ENCODE data around the gene KCNK6. TPM values are rescaled to one million over a fixed set of nuclear protein-coding genes. Genes with fewer than 3 reads are reported as not detected.

KCNK6 gene
- total RNA-seq, 4 donors from 2014 or later: 14.9 to 44.5 (median 17.6) TPM

DNA sequence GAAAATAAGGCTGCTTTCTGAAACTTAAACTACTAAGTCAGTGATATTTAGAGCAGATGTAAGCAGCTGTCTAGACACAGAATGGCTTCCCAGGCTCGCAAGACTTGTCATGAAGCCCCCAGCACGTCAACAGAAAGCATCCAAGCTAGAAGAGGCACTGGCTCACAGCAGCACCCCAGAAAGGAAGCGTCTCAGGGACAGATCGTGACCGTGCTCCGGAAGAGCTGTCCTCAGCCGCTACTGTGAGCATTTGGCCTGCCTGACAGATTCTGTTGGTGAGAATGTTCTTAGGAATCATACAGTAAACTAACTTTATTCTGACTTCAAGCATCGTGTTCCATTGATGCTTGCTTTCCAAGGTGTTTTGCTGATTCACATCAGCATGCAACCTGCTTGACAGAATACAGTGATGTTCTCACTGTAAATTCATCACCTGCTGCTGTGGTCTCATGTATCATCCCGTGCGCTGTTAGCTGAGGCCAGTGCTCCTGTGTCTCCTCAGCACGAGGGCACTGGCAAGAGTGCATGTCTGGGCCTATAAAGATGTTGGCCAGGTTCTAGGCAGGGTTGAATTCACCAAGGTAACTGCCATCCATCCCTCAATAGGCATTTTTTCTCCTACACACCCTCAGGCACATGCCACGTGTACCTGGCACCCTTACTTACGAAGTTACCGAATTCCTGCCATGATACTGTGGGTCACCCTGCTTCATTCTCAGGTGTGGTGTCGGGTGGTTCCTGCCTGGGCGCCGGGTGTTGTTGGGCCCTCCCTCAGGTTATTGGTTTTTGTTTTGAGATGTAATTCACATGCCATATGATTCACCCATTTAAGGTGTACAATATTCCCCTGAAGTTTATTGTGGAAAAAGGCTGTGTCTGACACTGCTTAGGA is 39.4 kb upstream of the KCNK6 start:
- H3K27me3 ChIP-seq: no peaks in the 10 kb centered on the region
- in situ Hi-C loops (cut with MboI; ENCODE audit: low pct_ligation_motif_present in 1 of 4, low pct_unique_long_range_greater_than_20kb in 1 of 4, low sequenced_read_pairs in 3 of 4): no loop called here
- H3K27ac ChIP-seq: peak overlapping the region in 2 of 4 donors; percentile 35 to 76
- no peak for DNase-seq
- peaks cover 16 to 59% (median 23%) of the 10 kb centered on the region in 4 donors for H3K4me1 ChIP-seq
- WGBS, 2 donors (ENCODE audit: low coverage in 1 of 2): 74 to 76% methylated on average over 8 to 17 of the region's 17 CpGs
- peaks cover 0 to 6% (median 0%) of the 10 kb centered on the region in 4 donors for H3K36me3 ChIP-seq
- no peak for TF ChIP-seq EP300 (IDR thresholded peaks at IDR 0.05; ENCODE audit: low read depth)
- no peak for TF ChIP-seq POLR2AphosphoS5 (IDR thresholded peaks at IDR 0.05)
- TF ChIP-seq POLR2A (IDR thresholded peaks at IDR 0.05): no peak
- TF ChIP-seq, protein P1, sequence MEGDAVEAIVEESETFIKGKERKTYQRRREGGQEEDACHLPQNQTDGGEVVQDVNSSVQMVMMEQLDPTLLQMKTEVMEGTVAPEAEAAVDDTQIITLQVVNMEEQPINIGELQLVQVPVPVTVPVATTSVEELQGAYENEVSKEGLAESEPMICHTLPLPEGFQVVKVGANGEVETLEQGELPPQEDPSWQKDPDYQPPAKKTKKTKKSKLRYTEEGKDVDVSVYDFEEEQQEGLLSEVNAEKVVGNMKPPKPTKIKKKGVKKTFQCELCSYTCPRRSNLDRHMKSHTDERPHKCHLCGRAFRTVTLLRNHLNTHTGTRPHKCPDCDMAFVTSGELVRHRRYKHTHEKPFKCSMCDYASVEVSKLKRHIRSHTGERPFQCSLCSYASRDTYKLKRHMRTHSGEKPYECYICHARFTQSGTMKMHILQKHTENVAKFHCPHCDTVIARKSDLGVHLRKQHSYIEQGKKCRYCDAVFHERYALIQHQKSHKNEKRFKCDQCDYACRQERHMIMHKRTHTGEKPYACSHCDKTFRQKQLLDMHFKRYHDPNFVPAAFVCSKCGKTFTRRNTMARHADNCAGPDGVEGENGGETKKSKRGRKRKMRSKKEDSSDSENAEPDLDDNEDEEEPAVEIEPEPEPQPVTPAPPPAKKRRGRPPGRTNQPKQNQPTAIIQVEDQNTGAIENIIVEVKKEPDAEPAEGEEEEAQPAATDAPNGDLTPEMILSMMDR (IDR thresholded peaks at IDR 0.05): no peak
- no peak overlapping the region for H3K4me3 ChIP-seq
- H3K9me3 ChIP-seq: no peaks in the 10 kb centered on the region
- intact Hi-C loops (cut with DNase I; ENCODE audit: low total_unique reads): no loop called here

DNA sequence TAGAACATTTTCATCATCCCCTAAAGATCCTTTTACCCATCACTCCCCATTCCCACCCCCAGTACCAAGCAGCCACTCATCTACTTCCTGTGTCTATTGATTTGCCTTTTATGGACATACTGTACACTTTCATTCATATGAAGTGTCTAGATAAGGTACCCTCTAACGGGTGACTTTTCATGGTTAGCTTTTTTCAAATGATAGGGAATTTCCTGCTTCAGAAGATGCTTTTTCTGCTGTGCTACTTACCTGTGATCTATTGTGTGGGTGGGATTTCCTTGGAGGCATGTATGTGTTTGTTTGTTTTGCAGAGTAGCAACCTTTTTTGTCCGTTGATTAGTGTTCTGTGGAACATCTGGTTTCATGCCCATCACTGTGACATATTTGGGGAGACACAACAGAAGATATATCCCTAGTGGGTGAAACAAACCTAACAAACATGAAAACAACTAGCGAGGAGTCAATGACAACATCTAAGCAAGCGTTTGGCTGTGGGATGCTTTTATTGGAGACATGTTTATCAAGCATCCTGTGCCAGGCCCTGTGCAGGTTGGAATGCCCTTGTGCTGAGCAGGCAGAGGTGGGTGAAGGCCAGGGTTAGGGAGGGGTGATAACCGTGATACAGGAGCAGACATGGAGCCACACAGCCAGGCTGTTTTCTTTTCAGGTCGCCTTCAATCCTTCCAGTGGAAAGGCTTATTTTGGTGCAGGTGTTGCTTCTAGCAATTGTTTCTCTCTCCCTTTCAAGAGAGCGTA is 37.7 kb upstream of the KCNK6 start:
- H3K36me3 ChIP-seq: peaks cover 0 to 6% (median 0%) of the 10 kb centered on the region in 4 donors
- H3K4me1 ChIP-seq: peaks cover 15 to 49% (median 20%) of the 10 kb centered on the region in 4 donors
- H3K27ac ChIP-seq: no peak overlapping the region
- H3K27me3 ChIP-seq: no peaks in the 10 kb centered on the region
- intact Hi-C loops (cut with DNase I; ENCODE audit: low total_unique reads): no loop called here
- no peak overlapping the region for H3K4me3 ChIP-seq
- in situ Hi-C loops (cut with MboI; ENCODE audit: low pct_ligation_motif_present in 1 of 4, low pct_unique_long_range_greater_than_20kb in 1 of 4, low sequenced_read_pairs in 3 of 4): no loop called here
- WGBS, 2 donors (ENCODE audit: low coverage in 1 of 2): 74 to 85% methylated on average over 7 of the region's 7 CpGs
- TF ChIP-seq EP300 (IDR thresholded peaks at IDR 0.05; ENCODE audit: low read depth) (no peak), POLR2AphosphoS5 (IDR thresholded peaks at IDR 0.05) (no peak), POLR2A (IDR thresholded peaks at IDR 0.05) (no peak)
- TF ChIP-seq, protein P1 (IDR thresholded peaks at IDR 0.05): no peak
- no peak for DNase-seq
- H3K9me3 ChIP-seq: no peaks in the 10 kb centered on the region

DNA sequence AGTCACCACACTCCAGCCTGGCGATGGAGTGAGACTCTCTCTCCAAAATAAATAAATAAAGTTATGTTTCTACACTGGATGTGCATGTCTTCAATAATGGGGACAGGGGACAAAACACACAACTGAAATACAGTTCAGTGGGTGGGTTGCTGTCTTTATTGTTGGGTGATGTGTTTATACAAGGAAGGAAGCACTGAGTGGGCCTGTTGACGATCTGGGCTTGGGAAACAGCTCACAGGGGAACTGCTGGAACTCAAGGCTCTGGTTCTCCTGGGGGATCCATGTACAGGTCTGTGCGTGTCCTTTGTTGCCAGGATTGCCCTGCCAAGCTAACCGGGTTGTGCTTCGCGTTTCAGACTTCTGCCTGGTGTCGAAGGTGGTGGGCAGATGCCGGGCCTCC is 36.4 kb upstream of the KCNK6 start:
- Histone ChIP-seq H3K9me3 (no peaks in the 10 kb centered on the region), H3K36me3 (peaks cover 0 to 6% (median 0%) of the 10 kb centered on the region in 4 donors), H3K4me3 (no peak overlapping the region), H3K27ac (no peak overlapping the region), H3K27me3 (no peaks in the 10 kb centered on the region), H3K4me1 (peaks cover 4 to 36% (median 8%) of the 10 kb centered on the region in 4 donors)
- no peak for TF ChIP-seq EP300 (IDR thresholded peaks at IDR 0.05; ENCODE audit: low read depth)
- no peak for TF ChIP-seq POLR2A (IDR thresholded peaks at IDR 0.05)
- TF ChIP-seq POLR2AphosphoS5 (IDR thresholded peaks at IDR 0.05): no peak
- TF ChIP-seq, protein P1 (IDR thresholded peaks at IDR 0.05): no peak
- intact Hi-C loops (cut with DNase I; ENCODE audit: low total_unique reads): no loop called here
- 60 to 84% methylated on average over 1 to 8 of the region's 8 CpGs for WGBS, 2 donors (ENCODE audit: low coverage in 1 of 2)
- no peak for DNase-seq
- in situ Hi-C loops (cut with MboI; ENCODE audit: low pct_ligation_motif_present in 1 of 4, low pct_unique_long_range_greater_than_20kb in 1 of 4, low sequenced_read_pairs in 3 of 4): no loop called here

DNA sequence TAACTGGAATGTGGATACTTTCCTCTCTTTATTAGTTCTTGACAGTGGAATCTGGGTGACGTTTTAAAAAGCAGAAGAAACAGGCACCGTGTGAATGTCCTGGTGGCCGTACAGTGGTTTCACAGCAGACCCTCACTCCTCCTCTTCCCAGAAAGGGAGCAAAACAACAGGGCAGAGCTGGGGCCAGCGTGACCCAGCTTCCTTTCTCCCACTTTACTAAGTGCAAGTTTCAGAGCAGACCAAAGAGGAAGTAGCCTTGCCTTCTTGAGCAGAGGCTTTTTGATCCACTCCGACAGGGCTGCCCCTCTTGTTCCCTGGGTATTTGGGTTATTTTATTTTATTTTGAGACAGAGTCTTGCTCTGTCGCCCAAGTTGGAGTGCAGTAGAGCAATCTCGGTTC is 35.2 kb upstream of the KCNK6 start:
- Histone ChIP-seq H3K27ac (peak overlapping the region in 1 of 4 donors; percentile 17), H3K4me3 (no peak overlapping the region), H3K36me3 (peaks cover 0 to 6% (median 0%) of the 10 kb centered on the region in 4 donors), H3K9me3 (no peaks in the 10 kb centered on the region), H3K4me1 (peaks cover 0 to 25% (median 4%) of the 10 kb centered on the region in 4 donors), H3K27me3 (no peaks in the 10 kb centered on the region)
- intact Hi-C loops (cut with DNase I; ENCODE audit: low total_unique reads) (no loop called here), in situ Hi-C loops (cut with MboI; ENCODE audit: low pct_ligation_motif_present in 1 of 4, low pct_unique_long_range_greater_than_20kb in 1 of 4, low sequenced_read_pairs in 3 of 4) (no loop called here)
- WGBS, 2 donors (ENCODE audit: low coverage in 1 of 2): 63 to 74% methylated on average over 4 to 7 of the region's 7 CpGs
- TF ChIP-seq POLR2AphosphoS5 (IDR thresholded peaks at IDR 0.05): no peak
- no peak for TF ChIP-seq POLR2A (IDR thresholded peaks at IDR 0.05)
- TF ChIP-seq, protein P1 (IDR thresholded peaks at IDR 0.05): no peak
- no peak for TF ChIP-seq EP300 (IDR thresholded peaks at IDR 0.05; ENCODE audit: low read depth)
- DNase-seq: no peak
